ENCODE results near the gene GPD1.

DNA sequence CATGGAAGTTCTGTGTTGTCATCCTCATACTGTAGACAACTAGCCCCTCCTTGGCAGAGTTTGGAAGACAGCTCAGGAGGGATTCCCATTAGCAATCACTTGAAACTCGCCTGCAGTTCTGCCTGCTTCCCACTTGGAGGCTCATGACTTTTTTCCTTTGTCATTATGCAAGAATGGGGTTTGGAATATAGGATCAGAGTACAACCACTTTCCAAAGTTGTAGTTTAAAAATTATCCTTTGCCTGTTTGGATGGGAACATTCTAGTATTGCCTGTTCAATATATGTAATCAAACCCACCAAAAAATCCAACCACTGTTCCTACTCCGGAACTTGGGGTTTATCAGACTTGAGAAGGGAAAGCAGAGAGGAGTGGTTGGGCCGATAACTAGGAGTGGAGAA lies 2.1 kb upstream of the GPD1 start:
- TF ChIP-seq, protein P1, sequence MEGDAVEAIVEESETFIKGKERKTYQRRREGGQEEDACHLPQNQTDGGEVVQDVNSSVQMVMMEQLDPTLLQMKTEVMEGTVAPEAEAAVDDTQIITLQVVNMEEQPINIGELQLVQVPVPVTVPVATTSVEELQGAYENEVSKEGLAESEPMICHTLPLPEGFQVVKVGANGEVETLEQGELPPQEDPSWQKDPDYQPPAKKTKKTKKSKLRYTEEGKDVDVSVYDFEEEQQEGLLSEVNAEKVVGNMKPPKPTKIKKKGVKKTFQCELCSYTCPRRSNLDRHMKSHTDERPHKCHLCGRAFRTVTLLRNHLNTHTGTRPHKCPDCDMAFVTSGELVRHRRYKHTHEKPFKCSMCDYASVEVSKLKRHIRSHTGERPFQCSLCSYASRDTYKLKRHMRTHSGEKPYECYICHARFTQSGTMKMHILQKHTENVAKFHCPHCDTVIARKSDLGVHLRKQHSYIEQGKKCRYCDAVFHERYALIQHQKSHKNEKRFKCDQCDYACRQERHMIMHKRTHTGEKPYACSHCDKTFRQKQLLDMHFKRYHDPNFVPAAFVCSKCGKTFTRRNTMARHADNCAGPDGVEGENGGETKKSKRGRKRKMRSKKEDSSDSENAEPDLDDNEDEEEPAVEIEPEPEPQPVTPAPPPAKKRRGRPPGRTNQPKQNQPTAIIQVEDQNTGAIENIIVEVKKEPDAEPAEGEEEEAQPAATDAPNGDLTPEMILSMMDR (conservative IDR thresholded peaks at IDR 0.05; ENCODE audit: low read length), result peak; percentile 51
- no peak for TF ChIP-seq EZH2phosphoT487 (IDR thresholded peaks at IDR 0.05; ENCODE audit: borderline replicate concordance)

Measured in Loucy (cell line).